Measurements from ENCODE around the gene SLCO2A1.

SLCO2A1 gene

DNA sequence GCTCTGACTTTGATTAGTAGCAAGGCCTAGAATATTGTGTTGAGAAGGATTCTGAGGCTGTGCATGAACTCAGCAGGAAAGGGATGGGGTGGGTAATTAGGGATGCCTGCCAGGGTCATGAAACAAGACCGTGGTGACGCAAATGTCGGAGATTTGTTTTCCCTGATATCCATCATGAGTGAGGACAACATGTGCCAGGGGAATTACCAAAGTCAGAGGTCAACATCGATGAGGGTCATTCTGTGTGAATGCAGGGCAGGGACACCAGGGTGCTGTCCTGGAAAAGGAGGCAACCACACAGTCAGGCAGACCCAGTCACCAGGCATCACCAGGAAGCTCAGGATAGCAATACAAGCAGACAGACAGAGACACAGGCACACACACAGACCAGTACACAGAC, 52.2 kb downstream of the SLCO2A1 start:
- no peak for DNase-seq

DNA sequence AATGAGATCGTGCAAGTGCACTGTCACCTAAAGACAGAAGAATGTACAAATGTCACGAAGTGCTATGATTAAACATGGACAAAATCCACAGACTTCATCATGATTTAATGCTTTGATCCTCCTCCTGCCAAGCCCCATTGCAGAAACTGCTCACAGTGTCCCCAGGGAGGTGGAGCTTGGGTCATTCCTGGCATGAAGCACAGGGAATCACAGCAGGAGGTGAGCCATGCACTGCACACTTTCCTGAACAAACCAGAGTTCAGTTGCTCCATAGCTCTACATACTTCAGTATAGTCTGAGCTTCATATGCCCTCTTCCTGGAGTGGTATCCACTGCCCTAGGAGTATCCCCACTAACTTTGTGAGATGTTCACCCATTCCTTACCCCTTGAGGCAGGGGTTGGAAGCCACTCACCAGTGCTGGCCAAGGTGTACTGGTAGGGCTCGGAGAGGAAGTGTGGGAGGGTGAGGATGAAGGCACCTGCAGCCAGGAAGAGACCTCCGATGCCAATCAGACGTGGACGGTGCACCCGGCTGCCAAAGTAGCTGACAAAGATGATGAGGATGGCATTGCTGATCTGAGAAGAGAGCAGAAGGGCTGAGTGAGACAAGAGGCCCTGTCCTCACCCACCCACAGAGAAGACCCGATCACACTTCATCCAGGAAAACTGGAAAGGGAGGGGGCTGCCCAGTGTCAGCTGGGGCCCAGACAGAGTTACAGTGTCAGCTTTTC, 56.3 kb downstream of the SLCO2A1 start:
- no peak for DNase-seq

- no peak for DNase-seq
These were observed 57.6 kb downstream of the SLCO2A1 start for GRCh38 chr3:133972156-133972555.

GRCh38 chr3:133970916-133971315, 58.8 kb downstream of the SLCO2A1 start:
- no peak for DNase-seq

GRCh38 chr3:133970339-133970738, 59.4 kb downstream of the SLCO2A1 start:
- no peak for DNase-seq

- DNase-seq, result no peak
These were observed 61.5 kb downstream of the SLCO2A1 start for GRCh38 chr3:133967992-133968892.

- no peak for DNase-seq
These were observed 62.8 kb downstream of the SLCO2A1 start for GRCh38 chr3:133966954-133967353.

DNA sequence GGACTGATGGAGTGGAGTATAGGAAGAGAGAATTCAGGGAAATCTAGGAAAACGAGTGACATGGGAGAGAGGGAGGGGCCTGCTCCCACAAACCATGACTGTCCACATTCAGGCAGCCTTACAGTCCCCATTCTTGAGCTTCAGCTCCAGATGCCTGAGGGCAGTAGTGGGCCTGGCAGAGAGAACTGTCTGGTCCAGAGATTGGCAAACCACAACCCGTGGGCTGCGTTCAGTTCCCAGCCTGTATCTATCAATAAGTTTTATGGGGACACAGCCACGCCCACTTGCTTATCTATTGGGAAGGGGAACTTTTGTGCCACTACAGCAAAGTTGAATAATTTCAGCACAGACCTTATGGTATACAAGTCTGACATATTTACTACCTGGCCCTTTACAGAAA, 63.8 kb downstream of the SLCO2A1 start:
- no peak for DNase-seq

DNA sequence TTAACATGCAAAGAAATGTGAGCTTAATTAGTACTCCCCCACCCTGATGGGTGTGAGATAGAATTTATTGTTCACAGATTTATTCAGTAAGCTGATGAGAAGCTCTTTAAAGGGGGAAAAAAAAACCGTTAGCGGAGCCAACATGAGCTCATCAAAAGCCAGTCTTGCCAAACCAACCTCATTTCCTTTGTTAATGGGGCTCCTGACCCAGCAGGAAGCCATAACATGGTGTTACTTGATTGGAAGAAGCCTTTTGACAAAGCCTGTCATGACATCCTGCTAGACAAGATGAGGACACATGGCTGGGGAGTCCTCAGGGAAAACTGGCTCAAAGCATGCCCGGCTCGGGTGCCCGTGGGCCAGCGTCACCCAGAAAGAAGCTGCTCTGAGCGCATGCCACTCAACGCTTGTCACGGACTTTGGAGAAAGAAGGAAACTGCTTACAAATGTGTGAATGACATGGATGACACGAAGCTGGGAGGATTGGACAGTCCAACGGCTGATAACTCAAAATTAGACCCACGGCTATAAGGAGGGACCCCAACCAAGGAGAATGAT, 64.6 kb downstream of the SLCO2A1 start:
- no peak for DNase-seq

GRCh38 chr3:133964547-133964946, 65.2 kb downstream of the SLCO2A1 start:
- no peak for DNase-seq

GRCh38 chr3:133963657-133964396, 65.9 kb downstream of the SLCO2A1 start:
- DNase-seq, result no peak

DNA sequence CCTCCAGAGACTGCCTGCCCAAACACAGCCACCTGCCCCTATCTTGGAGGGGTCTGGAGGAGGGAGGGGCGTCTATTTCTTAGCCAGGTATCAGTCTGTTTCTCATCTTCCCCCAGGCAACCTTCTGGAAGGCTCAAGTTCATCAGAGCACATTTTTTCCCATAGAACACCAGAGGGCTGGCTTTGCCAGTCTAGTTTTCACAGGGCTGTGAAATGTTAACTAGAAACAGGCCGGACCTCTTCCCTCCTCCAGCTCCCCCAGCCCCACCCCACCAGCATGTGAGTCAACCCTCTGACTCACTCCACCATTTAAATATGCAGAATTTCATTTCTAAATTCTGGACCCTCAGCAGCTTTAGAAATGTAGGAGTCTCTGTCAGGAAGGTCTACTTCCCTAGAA, 66.9 kb downstream of the SLCO2A1 start:
- no peak for DNase-seq

DNA sequence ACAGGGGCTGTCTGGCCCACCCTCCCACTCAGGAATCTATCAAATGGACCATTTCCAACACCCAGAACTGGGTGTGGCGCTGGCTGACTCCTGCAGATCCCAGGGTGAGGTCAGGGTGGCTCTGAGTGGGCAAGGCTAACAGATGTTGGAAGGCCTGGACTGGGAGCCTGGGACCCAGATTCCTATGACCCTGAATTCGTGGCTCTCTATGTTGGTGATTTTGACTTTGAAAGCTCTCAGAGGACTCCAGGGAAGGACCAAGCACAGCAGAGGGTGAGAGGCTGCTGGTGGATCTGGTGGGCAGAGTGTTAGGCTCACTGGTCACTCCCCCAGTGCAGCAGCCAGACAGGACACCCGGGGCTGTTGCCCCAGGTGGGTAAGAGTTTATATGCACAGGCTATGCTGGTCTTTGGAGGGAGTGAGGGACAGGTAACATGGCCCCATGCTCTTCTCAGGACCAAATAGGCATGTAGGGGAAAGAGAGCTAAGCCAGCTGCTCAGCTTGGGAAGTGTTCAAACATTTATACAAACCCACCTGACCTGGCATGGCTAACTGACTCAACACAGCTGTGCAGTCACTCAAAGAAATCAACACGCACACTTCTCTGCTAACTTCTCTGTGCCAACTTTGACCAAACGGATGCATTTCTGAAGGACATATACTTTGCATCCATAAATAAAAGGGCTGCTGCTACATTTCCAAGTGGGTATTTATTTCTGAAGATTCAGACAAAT, 71.5 kb downstream of the SLCO2A1 start:
- no peak for DNase-seq

GRCh38 chr3:133956982-133957381, 72.7 kb downstream of the SLCO2A1 start:
- no peak for DNase-seq

DNA sequence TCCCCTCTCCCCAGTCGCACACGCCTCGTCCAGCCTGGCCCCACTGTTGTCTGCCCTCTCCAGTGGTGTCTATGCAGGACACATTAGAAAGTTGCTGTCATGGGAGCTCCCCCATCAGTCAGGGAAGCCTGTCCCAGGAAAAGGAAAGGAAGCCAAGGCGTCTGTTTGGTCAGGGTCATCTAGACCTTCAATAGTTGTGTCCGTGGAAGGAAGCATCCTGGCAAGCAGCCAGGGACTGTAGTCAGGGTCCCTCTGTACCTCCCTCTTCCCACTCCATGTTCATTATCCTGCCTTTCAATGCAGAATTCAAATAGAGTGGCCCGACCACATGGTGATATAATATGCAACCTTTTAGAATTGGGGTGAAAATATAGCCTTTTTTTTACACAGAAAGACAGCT, 73.4 kb downstream of the SLCO2A1 start:
- DNase-seq, result no peak

- no peak for DNase-seq
These were observed 73.8 kb downstream of the SLCO2A1 start for GRCh38 chr3:133955892-133956291.

DNA sequence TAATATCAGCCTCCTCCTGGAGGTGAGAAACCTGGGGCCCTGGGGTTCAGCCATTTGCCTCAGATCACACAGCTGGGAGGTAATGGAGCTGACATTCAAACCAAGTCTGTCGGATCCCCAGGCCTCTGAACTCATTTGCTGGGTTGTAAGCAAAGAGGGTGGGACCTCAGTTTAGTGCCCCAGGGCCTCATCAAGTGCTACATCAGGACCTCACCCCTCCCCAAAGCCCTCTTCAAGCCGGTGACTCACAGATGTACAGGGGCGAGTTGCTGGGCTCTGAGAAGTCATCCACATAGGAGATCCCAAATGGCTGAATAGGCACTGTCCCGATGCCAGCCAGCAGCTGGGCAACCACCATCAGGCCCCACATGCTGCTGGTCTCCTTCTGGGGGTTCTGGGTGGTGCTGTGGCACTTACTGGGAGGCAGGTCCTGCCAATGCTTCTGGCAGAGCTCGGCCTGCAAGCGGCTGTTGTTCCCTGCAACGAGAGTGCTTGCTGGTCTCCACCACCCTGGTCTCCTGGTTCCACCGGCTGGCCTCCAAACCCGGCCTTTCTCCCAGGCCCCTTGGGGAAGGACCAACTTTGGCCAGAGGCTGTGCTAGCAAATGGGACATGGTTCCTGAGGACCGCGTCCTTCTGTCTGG, 74.9 kb downstream of the SLCO2A1 start:
- DNase-seq, result no peak

DNA sequence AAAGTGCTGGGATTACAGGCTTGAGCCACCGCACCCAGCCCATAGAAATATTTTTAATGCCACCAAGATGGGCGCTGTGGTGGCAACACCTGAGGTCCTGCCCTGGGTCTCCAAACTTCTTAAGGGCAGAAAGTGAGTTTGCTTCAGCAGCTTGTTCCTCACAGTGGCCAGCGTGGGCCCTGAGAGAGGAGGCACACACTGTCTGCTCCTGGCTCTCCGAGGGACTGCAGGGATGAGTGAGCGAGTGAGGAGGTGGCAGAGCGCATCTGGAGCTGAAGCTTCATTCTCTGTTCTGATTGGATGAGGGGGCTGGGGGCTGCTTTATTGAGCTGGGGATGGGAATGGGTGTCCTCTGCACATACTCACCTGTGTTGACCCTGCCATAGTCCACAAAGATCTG, 76.4 kb downstream of the SLCO2A1 start:
- no peak for DNase-seq

GRCh38 chr3:133949438-133949837, 80.3 kb downstream of the SLCO2A1 start:
- DNase-seq, result no peak

DNA sequence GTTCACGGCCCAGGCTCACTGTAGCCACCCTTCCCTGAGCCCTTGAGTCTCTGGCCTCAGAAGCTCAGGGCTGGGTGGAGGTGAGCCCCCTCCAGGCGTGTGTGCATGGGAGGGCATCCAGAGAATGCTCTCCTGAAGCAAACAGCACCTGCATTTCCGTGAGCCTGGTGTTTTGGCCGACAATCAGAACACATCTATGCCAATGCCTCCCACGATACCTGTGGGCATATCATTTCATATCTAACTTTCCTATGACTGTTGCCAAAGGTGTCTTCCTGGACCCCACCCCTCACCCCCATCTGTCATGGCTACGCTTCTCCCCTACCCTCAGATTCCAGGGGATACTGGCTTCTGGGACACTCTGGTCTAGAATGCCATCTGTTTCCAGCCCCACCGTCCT, 80.7 kb downstream of the SLCO2A1 start:
- DNase-seq, result no peak

DNA sequence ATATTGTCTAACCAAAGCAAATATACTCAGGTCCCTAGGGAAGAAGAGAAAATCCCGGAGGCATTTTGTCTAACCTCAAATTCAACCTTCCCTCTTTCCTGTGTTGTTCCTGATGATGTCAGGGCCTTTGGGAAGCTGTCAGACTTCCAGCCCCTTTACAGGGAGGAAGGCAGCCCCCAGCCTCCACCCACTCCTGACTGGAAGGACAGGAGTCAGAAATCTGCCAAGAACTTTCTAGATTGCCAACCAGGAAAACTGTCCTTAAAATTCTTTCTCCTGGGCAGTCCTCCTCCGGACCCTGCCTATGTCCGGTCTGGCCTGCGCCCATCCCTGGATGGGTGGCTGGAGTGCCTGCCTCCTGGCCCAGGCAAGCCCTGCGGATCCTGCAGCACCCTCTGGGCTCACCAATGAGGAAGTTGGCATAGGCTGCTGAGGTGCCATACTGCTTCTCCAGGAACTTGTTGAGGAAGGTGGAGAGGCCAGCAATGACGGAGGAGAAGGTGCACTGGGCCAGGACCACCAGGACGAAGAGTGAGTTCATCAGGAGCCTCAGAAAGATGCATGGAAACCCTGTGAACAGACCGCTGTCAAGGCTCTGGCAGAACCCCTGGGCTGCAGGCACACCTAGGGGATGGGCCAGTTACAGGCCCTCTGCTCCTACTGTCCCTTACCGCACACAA, 81.5 kb downstream of the SLCO2A1 start:
- no peak for DNase-seq
